AG10803 (cell line): ENCODE data around the gene CFI.

Source experiments
- DNase-seq: peaks from one replicate; pipeline ENCODE4 v3.0.0; 2010; ENCODE audit warnings: low read depth
- H3K4me3 ChIP-seq: 2 replicates; pipeline ENCODE4 v1.5.1; 2011; ENCODE audit warnings: mild to moderate bottlenecking, low read length, control low read depth
- TF ChIP-seq, protein P1 (sequence below): conservative IDR thresholded peaks from 2 replicates; pipeline ENCODE4 v1.5.1; 2011; ENCODE audit warnings: mild to moderate bottlenecking, low read length, control low read depth, inconsistent platforms

Gene CFI

DNA sequence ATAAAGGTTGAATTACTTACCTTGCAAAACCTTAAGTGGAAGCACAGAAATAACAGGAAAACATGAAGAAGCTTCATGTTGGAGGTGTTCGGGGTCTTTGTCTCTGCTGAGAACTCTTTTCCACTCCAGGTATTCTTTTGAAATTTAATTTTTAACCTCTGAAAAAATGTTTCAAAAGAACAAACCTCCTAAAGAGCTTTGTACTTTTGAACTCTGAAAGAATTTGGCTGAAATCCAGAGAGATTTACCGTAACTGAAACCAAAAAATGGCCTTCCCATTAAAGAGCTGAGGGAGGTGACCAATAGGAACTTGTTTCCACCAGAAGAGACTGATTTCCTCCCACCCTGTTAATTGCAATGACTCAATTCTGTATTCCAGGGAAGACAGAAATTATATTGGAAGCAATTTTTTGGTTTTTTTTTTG lies at the start of gene CFI:
TSS of gene CFI (minus strand) at position 105 of the 425 bp plus-strand sequence. CDS start at position 77, 28 bp downstream.
- no peak within 1 kb of the TSS for H3K4me3 ChIP-seq
- peak; percentile 67 for DNase-seq
- TF ChIP-seq, protein P1, sequence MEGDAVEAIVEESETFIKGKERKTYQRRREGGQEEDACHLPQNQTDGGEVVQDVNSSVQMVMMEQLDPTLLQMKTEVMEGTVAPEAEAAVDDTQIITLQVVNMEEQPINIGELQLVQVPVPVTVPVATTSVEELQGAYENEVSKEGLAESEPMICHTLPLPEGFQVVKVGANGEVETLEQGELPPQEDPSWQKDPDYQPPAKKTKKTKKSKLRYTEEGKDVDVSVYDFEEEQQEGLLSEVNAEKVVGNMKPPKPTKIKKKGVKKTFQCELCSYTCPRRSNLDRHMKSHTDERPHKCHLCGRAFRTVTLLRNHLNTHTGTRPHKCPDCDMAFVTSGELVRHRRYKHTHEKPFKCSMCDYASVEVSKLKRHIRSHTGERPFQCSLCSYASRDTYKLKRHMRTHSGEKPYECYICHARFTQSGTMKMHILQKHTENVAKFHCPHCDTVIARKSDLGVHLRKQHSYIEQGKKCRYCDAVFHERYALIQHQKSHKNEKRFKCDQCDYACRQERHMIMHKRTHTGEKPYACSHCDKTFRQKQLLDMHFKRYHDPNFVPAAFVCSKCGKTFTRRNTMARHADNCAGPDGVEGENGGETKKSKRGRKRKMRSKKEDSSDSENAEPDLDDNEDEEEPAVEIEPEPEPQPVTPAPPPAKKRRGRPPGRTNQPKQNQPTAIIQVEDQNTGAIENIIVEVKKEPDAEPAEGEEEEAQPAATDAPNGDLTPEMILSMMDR: no peak

DNA sequence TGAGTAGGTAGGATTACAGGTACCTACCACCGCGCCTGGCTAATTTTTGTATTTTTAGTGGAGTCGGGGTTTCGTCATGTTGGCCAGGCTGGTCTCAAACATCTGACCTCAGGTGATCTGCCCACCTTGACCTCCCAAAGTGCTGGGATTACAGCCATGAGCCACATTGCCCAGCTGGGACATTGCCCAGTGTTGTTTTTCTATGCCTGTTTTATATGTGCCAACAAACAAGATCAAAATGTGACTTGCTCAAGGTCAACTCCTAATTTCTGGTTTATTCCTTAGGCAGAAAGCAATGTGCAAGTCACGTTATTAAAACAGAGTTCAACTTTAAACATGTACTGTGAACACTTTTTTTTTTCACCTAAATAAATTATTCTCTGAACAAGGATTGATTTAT lies 48.8 kb upstream of the CFI start:
- TF ChIP-seq, protein P1: no peak
- no peak overlapping the region for H3K4me3 ChIP-seq
- no peak for DNase-seq

DNA sequence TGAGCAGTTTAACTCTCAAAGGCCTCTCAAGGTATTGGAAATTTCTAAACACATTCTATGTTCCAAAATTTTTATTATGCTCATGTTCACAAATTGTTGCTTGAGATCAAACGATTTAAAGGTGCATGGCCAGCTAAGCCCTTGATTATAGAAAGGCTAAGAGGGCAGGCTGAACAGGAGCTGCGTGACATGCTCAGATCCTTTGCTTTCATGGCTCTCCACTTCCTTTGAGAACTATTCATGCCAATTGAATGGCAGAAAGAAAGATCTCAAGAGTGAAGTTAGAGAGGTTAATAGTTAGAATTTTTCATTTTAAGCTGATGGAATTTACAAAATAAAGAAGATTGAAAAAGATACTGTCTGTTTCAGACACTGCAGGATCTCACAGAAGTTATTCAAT lies 46.7 kb upstream of the CFI start:
- H3K4me3 ChIP-seq: no peak overlapping the region
- TF ChIP-seq, protein P1: no peak
- no peak for DNase-seq

DNA sequence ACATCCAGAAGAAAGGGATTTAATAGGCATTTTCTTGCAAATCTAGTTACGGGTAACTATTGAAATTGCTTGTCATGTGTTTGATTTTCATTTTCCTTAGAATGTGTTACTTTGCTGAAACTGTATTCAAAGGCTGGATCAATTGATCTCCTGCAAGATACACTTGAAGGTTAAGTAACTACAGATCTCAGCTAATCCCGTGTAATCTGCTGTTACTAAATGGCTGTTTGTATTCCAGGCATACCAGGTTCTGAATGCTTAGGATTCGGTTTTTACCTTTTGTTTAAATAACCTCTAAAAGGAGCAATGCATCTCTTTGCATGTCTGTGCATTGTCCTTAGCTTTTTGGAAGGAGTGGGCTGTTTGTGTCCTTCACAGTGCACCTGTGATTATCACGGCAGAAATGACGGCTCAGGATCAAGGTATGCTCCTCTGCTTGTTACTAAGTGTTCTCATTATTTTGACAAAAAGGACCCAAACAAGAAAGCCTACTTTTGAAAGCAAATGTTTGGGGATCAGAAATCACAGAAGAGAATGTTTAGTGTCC lies 46.2 kb upstream of the CFI start, which contains the start of gene LRIT3:
TSS of gene LRIT3 (plus strand) at position 212 of the 547 bp plus-strand sequence. CDS start at position 307, 95 bp downstream.
- TF ChIP-seq, protein P1: no peak
- no peak for DNase-seq
- H3K4me3 ChIP-seq: no peak within 1 kb of the TSS

DNA sequence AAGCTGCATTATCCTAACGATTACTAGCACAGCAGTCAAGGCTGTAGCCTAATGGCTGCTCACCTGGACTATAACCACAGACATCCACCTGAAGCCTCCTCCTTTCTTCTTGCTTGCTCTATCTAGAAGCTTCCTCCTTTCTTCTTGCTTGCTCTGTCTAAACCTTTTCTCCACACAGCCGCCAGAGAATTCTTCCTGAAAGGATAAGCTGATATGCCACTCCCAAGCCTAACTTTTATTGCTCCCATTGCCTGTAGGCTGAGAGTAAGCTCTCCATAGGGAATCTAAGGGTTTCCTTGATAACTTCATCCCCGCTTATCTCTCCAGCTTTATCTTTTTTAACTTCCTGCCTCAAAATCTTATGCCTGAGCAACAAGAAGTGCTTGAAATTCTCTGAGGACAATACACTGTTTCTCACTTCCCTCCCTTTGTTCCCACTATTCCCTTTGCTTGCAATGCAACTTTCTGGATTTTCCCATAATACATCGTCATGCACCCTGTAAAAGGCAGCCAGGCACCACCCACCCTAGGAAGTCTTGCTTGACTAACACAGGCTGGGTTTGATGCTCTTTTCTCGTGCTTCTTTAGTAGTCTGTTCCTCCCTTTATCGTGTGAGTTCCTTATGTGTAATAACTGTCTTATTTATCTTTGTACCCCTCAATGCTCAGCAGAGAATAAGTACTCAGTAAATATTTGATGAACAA lies 44.7 kb upstream of the CFI start:
- DNase-seq: no peak
- TF ChIP-seq, protein P1: no peak
- no peak overlapping the region for H3K4me3 ChIP-seq

DNA sequence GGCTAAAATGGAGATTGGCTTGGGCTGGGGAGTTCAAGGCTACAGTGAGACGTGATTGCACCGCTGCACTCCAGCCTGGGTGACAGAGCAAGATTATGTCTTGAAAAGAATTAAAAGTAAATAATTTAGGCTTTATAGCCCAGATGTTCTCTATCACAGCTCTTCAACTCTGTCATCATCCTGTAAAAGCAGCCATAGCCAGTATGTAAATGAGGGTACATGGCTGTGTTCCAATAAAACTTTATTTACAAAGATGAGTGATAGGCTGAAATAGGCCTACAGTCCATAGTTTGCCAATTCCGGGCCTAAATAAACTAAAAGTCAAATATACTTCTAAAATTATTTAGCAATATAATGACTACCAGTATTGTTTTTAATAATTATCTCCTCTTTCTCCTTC lies 35.2 kb upstream of the CFI start:
- no peak overlapping the region for H3K4me3 ChIP-seq
- DNase-seq: no peak
- TF ChIP-seq, protein P1: no peak

DNA sequence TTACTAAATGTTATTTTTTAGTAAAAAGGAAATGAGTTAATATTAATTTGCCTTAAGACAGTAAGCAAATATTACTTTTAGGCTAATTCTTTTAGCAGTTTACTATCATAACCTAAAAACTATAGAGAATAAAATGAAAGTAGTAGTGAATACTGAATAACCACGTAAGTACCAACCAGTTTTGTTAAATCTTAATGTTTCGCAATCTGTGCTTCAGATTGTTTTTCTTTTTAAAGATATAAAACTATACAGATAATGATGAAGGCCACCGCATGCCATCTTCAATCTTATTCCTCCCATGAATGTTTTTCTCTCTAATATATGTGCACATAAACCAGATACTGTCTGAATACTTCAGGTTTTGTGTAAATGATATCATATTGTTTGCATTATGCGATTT lies 32.0 kb upstream of the CFI start:
- TF ChIP-seq, protein P1: no peak
- DNase-seq: no peak
- H3K4me3 ChIP-seq: no peak overlapping the region
